Nephron progenitor cell (in vitro differentiated cells): ENCODE results near the gene DERA.

Source experiments
- DNase-seq: peaks from one replicate; pipeline ENCODE4 v3.0.0; 2021
- H3K27ac Mint-ChIP-seq: 2 replicates; pipeline ENCODE4 v1.8.0; 2021; ENCODE audit warnings: mild to moderate bottlenecking, moderate library complexity, mixed read lengths
- H3K27me3 Mint-ChIP-seq: 2 replicates; pipeline ENCODE4 v1.8.0; 2021; ENCODE audit warnings: mild to moderate bottlenecking, low read depth, mixed read lengths; ENCODE audit not compliant: poor library complexity
- H3K36me3 Mint-ChIP-seq: 2 replicates; pipeline ENCODE4 v1.8.0; 2021; ENCODE audit warnings: low read depth, mixed read lengths
- H3K4me1 Mint-ChIP-seq: 2 replicates; pipeline ENCODE4 v1.8.0; 2021; ENCODE audit warnings: mixed read lengths
- H3K4me3 Mint-ChIP-seq: 2 replicates; pipeline ENCODE4 v1.8.0; 2021; ENCODE audit warnings: mild to moderate bottlenecking, moderate library complexity, mixed read lengths
- H3K9me3 Mint-ChIP-seq: 2 replicates; pipeline ENCODE4 v1.8.0; 2021; ENCODE audit warnings: mild to moderate bottlenecking, moderate library complexity, mixed read lengths
- TF ChIP-seq, protein P1 (sequence below): fragments of 200-600 bp; sonication (generic); IDR thresholded peaks from 2 replicates; pipeline ENCODE4 v1.5.0; 2021; ENCODE audit warnings: antibody characterized with exemption

Gene DERA

GRCh38 chr12:16062611-16063010, 151.5 kb downstream of the DERA start:
- H3K27ac Mint-ChIP-seq, result no peak overlapping the region
- DNase-seq, result no peak
- TF ChIP-seq, protein P1, sequence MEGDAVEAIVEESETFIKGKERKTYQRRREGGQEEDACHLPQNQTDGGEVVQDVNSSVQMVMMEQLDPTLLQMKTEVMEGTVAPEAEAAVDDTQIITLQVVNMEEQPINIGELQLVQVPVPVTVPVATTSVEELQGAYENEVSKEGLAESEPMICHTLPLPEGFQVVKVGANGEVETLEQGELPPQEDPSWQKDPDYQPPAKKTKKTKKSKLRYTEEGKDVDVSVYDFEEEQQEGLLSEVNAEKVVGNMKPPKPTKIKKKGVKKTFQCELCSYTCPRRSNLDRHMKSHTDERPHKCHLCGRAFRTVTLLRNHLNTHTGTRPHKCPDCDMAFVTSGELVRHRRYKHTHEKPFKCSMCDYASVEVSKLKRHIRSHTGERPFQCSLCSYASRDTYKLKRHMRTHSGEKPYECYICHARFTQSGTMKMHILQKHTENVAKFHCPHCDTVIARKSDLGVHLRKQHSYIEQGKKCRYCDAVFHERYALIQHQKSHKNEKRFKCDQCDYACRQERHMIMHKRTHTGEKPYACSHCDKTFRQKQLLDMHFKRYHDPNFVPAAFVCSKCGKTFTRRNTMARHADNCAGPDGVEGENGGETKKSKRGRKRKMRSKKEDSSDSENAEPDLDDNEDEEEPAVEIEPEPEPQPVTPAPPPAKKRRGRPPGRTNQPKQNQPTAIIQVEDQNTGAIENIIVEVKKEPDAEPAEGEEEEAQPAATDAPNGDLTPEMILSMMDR, result no peak
- H3K4me3 Mint-ChIP-seq, result no peak overlapping the region
- peaks cover 6% of the 10 kb centered on the region for H3K9me3 Mint-ChIP-seq
- H3K27me3 Mint-ChIP-seq, result no peaks in the 10 kb centered on the region
- H3K4me1 Mint-ChIP-seq, result peaks cover 14% of the 10 kb centered on the region
- H3K36me3 Mint-ChIP-seq, result no peaks in the 10 kb centered on the region

DNA sequence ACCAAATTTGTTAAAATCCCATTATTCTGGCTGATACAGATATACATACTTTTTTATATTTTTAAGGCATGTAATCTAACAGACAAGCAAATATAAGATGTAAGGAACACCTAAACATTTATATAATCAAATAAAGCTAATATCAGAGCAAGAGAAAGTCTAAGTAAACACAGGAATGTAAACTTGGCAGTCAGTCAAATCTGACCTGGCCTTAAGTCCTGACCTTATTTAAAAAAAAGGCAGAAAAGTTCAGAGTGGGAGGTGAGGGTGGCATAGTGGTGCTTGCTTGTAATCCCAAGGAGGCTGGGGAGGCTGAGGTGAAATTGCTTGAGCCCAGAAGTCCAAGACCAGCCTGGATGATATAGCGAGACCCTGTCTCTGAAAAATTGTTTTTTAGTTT, 152.6 kb downstream of the DERA start:
- TF ChIP-seq, protein P1, result no peak

GRCh38 chr12:16070113-16070512, 159.0 kb downstream of the DERA start:
- Mint-ChIP-seq H3K9me3 (no peaks in the 10 kb centered on the region), H3K36me3 (no peaks in the 10 kb centered on the region), H3K4me1 (peaks cover 50% of the 10 kb centered on the region), H3K27ac (peak overlapping the region; percentile 36), H3K27me3 (peaks cover 3% of the 10 kb centered on the region), H3K4me3 (no peak overlapping the region)
- TF ChIP-seq, protein P1, result no peak
- peak; percentile 4 for DNase-seq

More for the DNA sequence above, 152.6 kb downstream of the DERA start:
- DNase-seq, result no peak
- no peak overlapping the region for H3K27ac Mint-ChIP-seq
- no peak overlapping the region for H3K4me3 Mint-ChIP-seq
- no peaks in the 10 kb centered on the region for H3K36me3 Mint-ChIP-seq
- no peaks in the 10 kb centered on the region for H3K27me3 Mint-ChIP-seq
- peaks cover 23% of the 10 kb centered on the region for H3K4me1 Mint-ChIP-seq
- H3K9me3 Mint-ChIP-seq, result no peaks in the 10 kb centered on the region

- Mint-ChIP-seq H3K36me3 (no peaks in the 10 kb centered on the region), H3K4me1 (peaks cover 41% of the 10 kb centered on the region), H3K27ac (no peak overlapping the region)
Measured at GRCh38 chr12:16072678-16073077, 161.5 kb downstream of the DERA start.

DNA sequence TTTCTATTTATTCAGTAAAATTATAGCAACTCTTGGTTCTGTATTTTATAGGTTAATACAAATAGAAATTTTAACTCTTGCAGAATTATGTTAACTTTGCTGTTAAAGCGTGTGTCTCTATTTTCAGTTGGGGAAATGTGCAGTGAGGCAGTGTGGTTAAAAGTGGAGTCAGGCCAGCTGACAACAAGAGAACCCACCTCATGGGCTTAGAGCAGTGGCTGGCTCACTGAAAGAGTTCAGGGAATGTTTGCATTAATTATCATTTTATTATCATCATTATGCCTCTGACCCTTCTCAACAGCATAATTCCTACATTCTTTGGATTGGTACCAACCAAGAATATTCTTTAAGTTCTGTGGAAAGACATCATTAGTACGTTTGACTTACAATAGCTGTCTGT, 163.8 kb downstream of the DERA start:
- no peak for DNase-seq
- TF ChIP-seq, protein P1, result no peak
- H3K4me3 Mint-ChIP-seq, result no peak overlapping the region
- H3K9me3 Mint-ChIP-seq, result no peaks in the 10 kb centered on the region
- H3K27me3 Mint-ChIP-seq, result peaks cover 3% of the 10 kb centered on the region
- peaks cover 20% of the 10 kb centered on the region for H3K4me1 Mint-ChIP-seq
- no peaks in the 10 kb centered on the region for H3K36me3 Mint-ChIP-seq
- H3K27ac Mint-ChIP-seq, result no peak overlapping the region

More at GRCh38 chr12:16072678-16073077, 161.5 kb downstream of the DERA start:
- TF ChIP-seq, protein P1, result no peak
- DNase-seq, result no peak
- no peak overlapping the region for H3K4me3 Mint-ChIP-seq
- peaks cover 3% of the 10 kb centered on the region for H3K27me3 Mint-ChIP-seq
- H3K9me3 Mint-ChIP-seq, result no peaks in the 10 kb centered on the region

- peaks cover 3% of the 10 kb centered on the region for H3K27me3 Mint-ChIP-seq
- H3K9me3 Mint-ChIP-seq, result peaks cover 1% of the 10 kb centered on the region
- H3K4me1 Mint-ChIP-seq, result peaks cover 10% of the 10 kb centered on the region
- H3K4me3 Mint-ChIP-seq, result no peak overlapping the region
- no peak for DNase-seq
- TF ChIP-seq, protein P1, result no peak
- peaks cover 1% of the 10 kb centered on the region for H3K36me3 Mint-ChIP-seq
- no peak overlapping the region for H3K27ac Mint-ChIP-seq
Measured at GRCh38 chr12:16075887-16076286, 164.8 kb downstream of the DERA start.
